Measurements from ENCODE around the gene NDFIP2. TPM values are rescaled to one million over a fixed set of nuclear protein-coding genes. Genes with fewer than 3 reads are reported as not detected.

NDFIP2 gene
- total RNA-seq, 1 experiment from 2014 or later = 31.0 TPM

DNA sequence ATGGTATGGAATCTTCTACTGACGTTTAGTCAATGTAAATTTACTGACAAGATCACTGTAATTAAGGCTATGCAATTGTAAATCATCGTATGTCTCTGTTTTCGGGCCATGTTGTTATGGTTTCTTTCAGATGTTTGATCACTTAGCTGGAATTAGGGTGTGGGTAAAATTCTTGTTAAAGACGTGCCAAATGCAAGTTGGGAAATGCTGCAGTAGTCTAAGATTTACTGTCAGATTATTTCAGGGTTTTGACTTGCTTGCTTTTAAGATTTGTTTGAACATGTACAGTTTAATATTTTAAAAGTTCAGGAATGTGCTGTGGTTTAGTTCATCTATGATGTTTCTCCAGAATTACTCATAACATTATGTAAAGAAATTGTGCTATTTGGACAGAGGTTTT is 10.8 kb downstream of the NDFIP2 start:
- Mint-ChIP-seq H3K27ac (no peak overlapping the region; a peak in 4 of 7 replicates), H3K4me1 (peaks cover 31 to 37% of the 10 kb centered on the region in 2 experiments), H3K27me3 (ENCODE audit: low read depth) (no peaks in the 10 kb centered on the region), H3K36me3 (ENCODE audit: insufficient read depth in 1 of 3, low read depth in 3 of 3) (no peaks in the 10 kb centered on the region; a peak in 1 of 7 replicates), H3K9me3 (no peaks in the 10 kb centered on the region), H3K4me3 (no peak overlapping the region)
- Histone ChIP-seq H3K27me3 (ENCODE audit: insufficient read depth, low read length) (no peaks in the 10 kb centered on the region), H4K20me1 (ENCODE audit: control insufficient read depth, insufficient read depth, insufficient read length) (no peaks in the 10 kb centered on the region), H2BK120ac (ENCODE audit: low read depth, low read length, poor library complexity, severe bottlenecking) (no peak overlapping the region), H4K91ac (ENCODE audit: insufficient read length, low read depth, low read length) (no peak overlapping the region), H3K79me1 (ENCODE audit: insufficient read depth, low read depth, low read length, poor library complexity, severe bottlenecking) (no peaks in the 10 kb centered on the region), H3K4ac (ENCODE audit: low read depth, low read length) (no peak overlapping the region), H2AFZ (ENCODE audit: low read length) (no peak overlapping the region), H3K9me3 (ENCODE audit: control insufficient read depth, low read depth, low read length) (no peaks in the 10 kb centered on the region), H3K27ac (ENCODE audit: insufficient read length, low read depth, low read length) (no peak overlapping the region), H3K18ac (ENCODE audit: insufficient read length, low read depth, low read length) (no peak overlapping the region), H2BK15ac (ENCODE audit: low read depth, low read length) (no peak overlapping the region), H2BK20ac (ENCODE audit: low read depth, low read length, poor library complexity, severe bottlenecking) (no peak overlapping the region), H4K8ac (replicated peaks; ENCODE audit: insufficient read length, low read depth, low read length) (no peak overlapping the region), H3K23ac (ENCODE audit: insufficient read length, low read depth, low read length) (no peak overlapping the region), H3K9ac (ENCODE audit: extremely low read depth, insufficient read length, low read length) (no peak overlapping the region), H3K4me1 (ENCODE audit: insufficient read depth, low read length) (peaks cover 3% of the 10 kb centered on the region), H2BK5ac (ENCODE audit: insufficient read length, low read length) (no peak overlapping the region), H3K14ac (ENCODE audit: insufficient read depth, low read length) (no peak overlapping the region), H3K79me2 (ENCODE audit: insufficient read depth, low read length) (peaks cover 4% of the 10 kb centered on the region; the same call in 1 of the 2 replicates), H2BK12ac (ENCODE audit: insufficient read length, low read depth, low read length) (no peak overlapping the region), H3T11ph (ENCODE audit: low read length) (no peak overlapping the region), H3K23me2 (ENCODE audit: insufficient read length, low read depth, low read length, poor library complexity, severe bottlenecking) (no peaks in the 10 kb centered on the region), H2AK5ac (ENCODE audit: insufficient read length, low read length) (no peak overlapping the region), H4K5ac (ENCODE audit: insufficient read length, low read depth, low read length) (no peak overlapping the region), H3K56ac (ENCODE audit: insufficient read length, low read depth, low read length) (no peak overlapping the region), H3K4me2 (ENCODE audit: insufficient read depth, insufficient read length, low read length) (no peak overlapping the region)
- TF ChIP-seq, protein P1, sequence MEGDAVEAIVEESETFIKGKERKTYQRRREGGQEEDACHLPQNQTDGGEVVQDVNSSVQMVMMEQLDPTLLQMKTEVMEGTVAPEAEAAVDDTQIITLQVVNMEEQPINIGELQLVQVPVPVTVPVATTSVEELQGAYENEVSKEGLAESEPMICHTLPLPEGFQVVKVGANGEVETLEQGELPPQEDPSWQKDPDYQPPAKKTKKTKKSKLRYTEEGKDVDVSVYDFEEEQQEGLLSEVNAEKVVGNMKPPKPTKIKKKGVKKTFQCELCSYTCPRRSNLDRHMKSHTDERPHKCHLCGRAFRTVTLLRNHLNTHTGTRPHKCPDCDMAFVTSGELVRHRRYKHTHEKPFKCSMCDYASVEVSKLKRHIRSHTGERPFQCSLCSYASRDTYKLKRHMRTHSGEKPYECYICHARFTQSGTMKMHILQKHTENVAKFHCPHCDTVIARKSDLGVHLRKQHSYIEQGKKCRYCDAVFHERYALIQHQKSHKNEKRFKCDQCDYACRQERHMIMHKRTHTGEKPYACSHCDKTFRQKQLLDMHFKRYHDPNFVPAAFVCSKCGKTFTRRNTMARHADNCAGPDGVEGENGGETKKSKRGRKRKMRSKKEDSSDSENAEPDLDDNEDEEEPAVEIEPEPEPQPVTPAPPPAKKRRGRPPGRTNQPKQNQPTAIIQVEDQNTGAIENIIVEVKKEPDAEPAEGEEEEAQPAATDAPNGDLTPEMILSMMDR (conservative IDR thresholded peaks at IDR 0.05) = no peak
- DNase-seq = no peak
- no CpG with 5 or more reads among the region's 4 CpGs for WGBS (ENCODE audit: extremely low coverage, insufficient read length, low lambda C conversion rate)

Data from H9 (cell line).